SH-SY5Y (cell line): ENCODE data around the gene PTPRG.

Experiments used
- GATA2 ChIP-seq: IDR thresholded peaks from 2 replicates; pipeline ENCODE4 v1.6.1; 2011; ENCODE audit warnings: mild to moderate bottlenecking, low read depth, low read length
- GATA3 ChIP-seq: IDR thresholded peaks from 2 replicates; pipeline ENCODE4 v1.6.1; 2011; ENCODE audit warnings: low read depth, mild to moderate bottlenecking, low read length, moderate library complexity

DNA sequence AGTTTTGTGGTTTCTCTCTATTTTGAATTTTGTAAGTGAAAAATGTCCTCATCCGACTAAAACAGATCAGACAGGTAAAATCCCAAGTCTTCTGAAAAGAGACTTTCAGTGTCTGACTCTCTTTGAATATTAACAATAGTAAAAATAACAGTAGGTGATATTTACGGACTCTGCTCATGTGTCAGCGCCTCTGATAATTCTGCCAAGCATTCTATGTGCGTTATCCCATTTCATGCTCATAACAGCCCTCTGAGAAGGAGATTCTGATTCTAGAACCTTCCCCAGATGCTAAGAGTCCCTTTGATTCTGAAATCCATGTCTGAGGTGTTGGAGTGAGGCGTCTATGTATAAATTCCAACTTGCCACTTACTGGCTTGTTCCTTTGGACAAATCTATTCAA lies 529.1 kb downstream of the PTPRG start:
- no peak for TF ChIP-seq GATA2
- TF ChIP-seq GATA3: no peak
